B cell (primary cell): Measurements from ENCODE around the gene RAP1GAP2.

ENCODE experiments used
- CTCF ChIP-seq: fragments of 200-600 bp; IDR thresholded peaks from one replicate; pipeline ENCODE4 v1.8.0; 2022; ENCODE audit warnings: antibody characterized with exemption, mild to moderate bottlenecking
- EZH2 ChIP-seq: IDR thresholded peaks from 2 replicates; pipeline ENCODE4 v1.6.1; 2012; ENCODE audit warnings: borderline replicate concordance, low read depth, mild to moderate bottlenecking, moderate library complexity, low read length; ENCODE audit not compliant: insufficient read depth, poor library complexity, severe bottlenecking

GRCh38 chr17:3004925-3005324, 208.7 kb downstream of the RAP1GAP2 start:
- TF ChIP-seq CTCF (no peak), EZH2 (no peak)
